ENCODE results near the gene IFT172. TPM values are rescaled to one million over a fixed set of nuclear protein-coding genes. Genes with fewer than 3 reads are reported as not detected.

IFT172 gene
- total and polyA plus RNA-seq, 2 experiments from 2014 or later, result 9.1 to 17.6 TPM

DNA sequence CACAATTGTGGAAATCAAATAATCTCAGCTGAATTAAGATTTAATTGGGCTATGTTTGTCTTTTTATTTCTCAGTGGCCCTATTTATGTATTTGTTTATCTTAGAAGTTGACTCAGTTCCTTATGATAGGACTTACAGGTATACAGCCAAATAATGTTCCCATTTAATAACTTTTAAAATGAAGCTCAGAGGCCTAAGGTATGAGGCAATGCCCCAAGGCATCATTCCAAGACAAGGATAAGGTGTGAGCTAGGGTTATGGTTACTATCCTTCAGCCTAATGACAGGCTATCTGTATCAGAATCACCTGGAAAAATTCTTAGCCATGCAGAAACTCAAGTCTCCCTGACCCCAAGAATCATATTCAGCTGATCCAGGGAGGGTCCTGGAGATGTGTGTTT, 68.5 kb downstream of the IFT172 start:
- Histone ChIP-seq H3K27me3 (ENCODE audit: insufficient read depth) (no peaks in the 10 kb centered on the region), H3K4me1 (ENCODE audit: insufficient read depth) (no peaks in the 10 kb centered on the region), H3K79me2 (replicated peaks; ENCODE audit: insufficient read depth) (no peaks in the 10 kb centered on the region), H3K36me3 (ENCODE audit: insufficient read depth) (no peaks in the 10 kb centered on the region), H3K27ac (ENCODE audit: low read depth) (no peak overlapping the region), H3K9me2 (ENCODE audit: insufficient read depth) (no peaks in the 10 kb centered on the region), H3F3A (replicated peaks; ENCODE audit: low read depth) (no peaks in the 10 kb centered on the region), H2AFZ (no peak overlapping the region), H3K4me3 (no peak overlapping the region), H4K20me1 (replicated peaks; ENCODE audit: insufficient read depth) (no peaks in the 10 kb centered on the region), H3K4me2 (no peak overlapping the region)
- no peak overlapping the region for H3K4me3 Mint-ChIP-seq
- no peak for DNase-seq (ENCODE audit: low spot score)
- no peaks in the 10 kb centered on the region for H3K4me1 Mint-ChIP-seq
- H3K27ac Mint-ChIP-seq, result no peak overlapping the region
- no peaks in the 10 kb centered on the region for H3K27me3 Mint-ChIP-seq (ENCODE audit: insufficient read depth, low read depth, poor library complexity)
- no peak for ATAC-seq
- no peaks in the 10 kb centered on the region for H3K9me3 Mint-ChIP-seq
- TF ChIP-seq, protein P1, sequence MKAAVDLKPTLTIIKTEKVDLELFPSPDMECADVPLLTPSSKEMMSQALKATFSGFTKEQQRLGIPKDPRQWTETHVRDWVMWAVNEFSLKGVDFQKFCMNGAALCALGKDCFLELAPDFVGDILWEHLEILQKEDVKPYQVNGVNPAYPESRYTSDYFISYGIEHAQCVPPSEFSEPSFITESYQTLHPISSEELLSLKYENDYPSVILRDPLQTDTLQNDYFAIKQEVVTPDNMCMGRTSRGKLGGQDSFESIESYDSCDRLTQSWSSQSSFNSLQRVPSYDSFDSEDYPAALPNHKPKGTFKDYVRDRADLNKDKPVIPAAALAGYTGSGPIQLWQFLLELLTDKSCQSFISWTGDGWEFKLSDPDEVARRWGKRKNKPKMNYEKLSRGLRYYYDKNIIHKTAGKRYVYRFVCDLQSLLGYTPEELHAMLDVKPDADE (IDR thresholded peaks at IDR 0.05), result no peak
- TF ChIP-seq, protein P2, sequence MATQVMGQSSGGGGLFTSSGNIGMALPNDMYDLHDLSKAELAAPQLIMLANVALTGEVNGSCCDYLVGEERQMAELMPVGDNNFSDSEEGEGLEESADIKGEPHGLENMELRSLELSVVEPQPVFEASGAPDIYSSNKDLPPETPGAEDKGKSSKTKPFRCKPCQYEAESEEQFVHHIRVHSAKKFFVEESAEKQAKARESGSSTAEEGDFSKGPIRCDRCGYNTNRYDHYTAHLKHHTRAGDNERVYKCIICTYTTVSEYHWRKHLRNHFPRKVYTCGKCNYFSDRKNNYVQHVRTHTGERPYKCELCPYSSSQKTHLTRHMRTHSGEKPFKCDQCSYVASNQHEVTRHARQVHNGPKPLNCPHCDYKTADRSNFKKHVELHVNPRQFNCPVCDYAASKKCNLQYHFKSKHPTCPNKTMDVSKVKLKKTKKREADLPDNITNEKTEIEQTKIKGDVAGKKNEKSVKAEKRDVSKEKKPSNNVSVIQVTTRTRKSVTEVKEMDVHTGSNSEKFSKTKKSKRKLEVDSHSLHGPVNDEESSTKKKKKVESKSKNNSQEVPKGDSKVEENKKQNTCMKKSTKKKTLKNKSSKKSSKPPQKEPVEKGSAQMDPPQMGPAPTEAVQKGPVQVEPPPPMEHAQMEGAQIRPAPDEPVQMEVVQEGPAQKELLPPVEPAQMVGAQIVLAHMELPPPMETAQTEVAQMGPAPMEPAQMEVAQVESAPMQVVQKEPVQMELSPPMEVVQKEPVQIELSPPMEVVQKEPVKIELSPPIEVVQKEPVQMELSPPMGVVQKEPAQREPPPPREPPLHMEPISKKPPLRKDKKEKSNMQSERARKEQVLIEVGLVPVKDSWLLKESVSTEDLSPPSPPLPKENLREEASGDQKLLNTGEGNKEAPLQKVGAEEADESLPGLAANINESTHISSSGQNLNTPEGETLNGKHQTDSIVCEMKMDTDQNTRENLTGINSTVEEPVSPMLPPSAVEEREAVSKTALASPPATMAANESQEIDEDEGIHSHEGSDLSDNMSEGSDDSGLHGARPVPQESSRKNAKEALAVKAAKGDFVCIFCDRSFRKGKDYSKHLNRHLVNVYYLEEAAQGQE (IDR thresholded peaks at IDR 0.05; ENCODE audit: unreplicated experiment), result no peak
- TF ChIP-seq POLR2AphosphoS5 (IDR thresholded peaks at IDR 0.05; ENCODE audit: low read depth) (no peak), EZH2 (IDR thresholded peaks at IDR 0.05; ENCODE audit: low read depth, unreplicated experiment) (no peak), JUNB (IDR thresholded peaks at IDR 0.05; ENCODE audit: unreplicated experiment) (no peak)
- TF ChIP-seq, protein P3, sequence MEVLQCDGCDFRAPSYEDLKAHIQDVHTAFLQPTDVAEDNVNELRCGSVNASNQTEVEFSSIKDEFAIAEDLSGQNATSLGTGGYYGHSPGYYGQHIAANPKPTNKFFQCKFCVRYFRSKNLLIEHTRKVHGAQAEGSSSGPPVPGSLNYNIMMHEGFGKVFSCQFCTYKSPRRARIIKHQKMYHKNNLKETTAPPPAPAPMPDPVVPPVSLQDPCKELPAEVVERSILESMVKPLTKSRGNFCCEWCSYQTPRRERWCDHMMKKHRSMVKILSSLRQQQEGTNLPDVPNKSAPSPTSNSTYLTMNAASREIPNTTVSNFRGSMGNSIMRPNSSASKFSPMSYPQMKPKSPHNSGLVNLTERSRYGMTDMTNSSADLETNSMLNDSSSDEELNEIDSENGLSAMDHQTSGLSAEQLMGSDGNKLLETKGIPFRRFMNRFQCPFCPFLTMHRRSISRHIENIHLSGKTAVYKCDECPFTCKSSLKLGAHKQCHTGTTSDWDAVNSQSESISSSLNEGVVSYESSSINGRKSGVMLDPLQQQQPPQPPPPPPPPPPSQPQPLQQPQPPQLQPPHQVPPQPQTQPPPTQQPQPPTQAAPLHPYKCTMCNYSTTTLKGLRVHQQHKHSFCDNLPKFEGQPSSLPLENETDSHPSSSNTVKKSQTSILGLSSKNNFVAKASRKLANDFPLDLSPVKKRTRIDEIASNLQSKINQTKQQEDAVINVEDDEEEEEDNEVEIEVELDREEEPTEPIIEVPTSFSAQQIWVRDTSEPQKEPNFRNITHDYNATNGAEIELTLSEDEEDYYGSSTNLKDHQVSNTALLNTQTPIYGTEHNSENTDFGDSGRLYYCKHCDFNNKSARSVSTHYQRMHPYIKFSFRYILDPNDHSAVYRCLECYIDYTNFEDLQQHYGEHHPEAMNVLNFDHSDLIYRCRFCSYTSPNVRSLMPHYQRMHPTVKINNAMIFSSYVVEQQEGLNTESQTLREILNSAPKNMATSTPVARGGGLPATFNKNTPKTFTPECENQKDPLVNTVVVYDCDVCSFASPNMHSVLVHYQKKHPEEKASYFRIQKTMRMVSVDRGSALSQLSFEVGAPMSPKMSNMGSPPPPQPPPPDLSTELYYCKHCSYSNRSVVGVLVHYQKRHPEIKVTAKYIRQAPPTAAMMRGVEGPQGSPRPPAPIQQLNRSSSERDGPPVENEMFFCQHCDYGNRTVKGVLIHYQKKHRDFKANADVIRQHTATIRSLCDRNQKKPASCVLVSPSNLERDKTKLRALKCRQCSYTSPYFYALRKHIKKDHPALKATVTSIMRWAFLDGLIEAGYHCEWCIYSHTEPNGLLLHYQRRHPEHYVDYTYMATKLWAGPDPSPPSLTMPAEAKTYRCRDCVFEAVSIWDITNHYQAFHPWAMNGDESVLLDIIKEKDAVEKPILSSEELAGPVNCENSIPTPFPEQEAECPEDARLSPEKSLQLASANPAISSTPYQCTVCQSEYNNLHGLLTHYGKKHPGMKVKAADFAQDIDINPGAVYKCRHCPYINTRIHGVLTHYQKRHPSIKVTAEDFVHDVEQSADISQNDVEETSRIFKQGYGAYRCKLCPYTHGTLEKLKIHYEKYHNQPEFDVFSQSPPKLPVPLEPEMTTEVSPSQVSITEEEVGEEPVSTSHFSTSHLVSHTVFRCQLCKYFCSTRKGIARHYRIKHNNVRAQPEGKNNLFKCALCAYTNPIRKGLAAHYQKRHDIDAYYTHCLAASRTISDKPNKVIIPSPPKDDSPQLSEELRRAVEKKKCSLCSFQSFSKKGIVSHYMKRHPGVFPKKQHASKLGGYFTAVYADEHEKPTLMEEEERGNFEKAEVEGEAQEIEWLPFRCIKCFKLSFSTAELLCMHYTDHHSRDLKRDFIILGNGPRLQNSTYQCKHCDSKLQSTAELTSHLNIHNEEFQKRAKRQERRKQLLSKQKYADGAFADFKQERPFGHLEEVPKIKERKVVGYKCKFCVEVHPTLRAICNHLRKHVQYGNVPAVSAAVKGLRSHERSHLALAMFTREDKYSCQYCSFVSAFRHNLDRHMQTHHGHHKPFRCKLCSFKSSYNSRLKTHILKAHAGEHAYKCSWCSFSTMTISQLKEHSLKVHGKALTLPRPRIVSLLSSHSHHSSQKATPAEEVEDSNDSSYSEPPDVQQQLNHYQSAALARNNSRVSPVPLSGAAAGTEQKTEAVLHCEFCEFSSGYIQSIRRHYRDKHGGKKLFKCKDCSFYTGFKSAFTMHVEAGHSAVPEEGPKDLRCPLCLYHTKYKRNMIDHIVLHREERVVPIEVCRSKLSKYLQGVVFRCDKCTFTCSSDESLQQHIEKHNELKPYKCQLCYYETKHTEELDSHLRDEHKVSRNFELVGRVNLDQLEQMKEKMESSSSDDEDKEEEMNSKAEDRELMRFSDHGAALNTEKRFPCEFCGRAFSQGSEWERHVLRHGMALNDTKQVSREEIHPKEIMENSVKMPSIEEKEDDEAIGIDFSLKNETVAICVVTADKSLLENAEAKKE (CRISPR knock-in tag; IDR thresholded peaks at IDR 0.05), result no peak
- H3K36me3 Mint-ChIP-seq (ENCODE audit: low read depth), result no peaks in the 10 kb centered on the region
